IMR-90 (cell line): ENCODE data around the gene MAP10. TPM values are rescaled to one million over a fixed set of nuclear protein-coding genes. Genes with fewer than 3 reads are reported as not detected.

Source experiments
- ATAC-seq: fragments of 200-7000 bp; cut with Tn5 transposase; 2 replicates; pipeline ENCODE4 v1.9.1; 2020; ENCODE audit warnings: low read depth, mild to moderate bottlenecking, moderate library complexity
- BruUV-seq: library from RNA; stranded (reverse); fragments of 400-500 nt; replicated peaks from 2 replicates; lab custom pipeline; 2021; lab: Mats Ljungman, UMichigan
- CTCF ChIA-PET: fragments of 300-600 bp; formaldehyde crosslinking; extraction: SDS; loops from one replicate; lab custom pipeline; 2021; ENCODE audit warnings: antibody characterized with exemption; lab: Yijun Ruan, JAX
- POLR2A ChIA-PET: fragments of 300-600 bp; sonication (Branson Sonifier 250); formaldehyde crosslinking; loops from one replicate; lab custom pipeline; 2022; ENCODE audit warnings: antibody characterized with exemption; ENCODE audit not compliant: unreplicated experiment; lab: Charles Lee
- DNase-seq: peaks from one replicate; pipeline ENCODE4 v3.0.0; 2013
- H2AFZ ChIP-seq: replicated peaks from 2 replicates; pipeline ENCODE3; 2013; ENCODE audit warnings: low read length, mild to moderate bottlenecking; ENCODE audit not compliant: poor library complexity
- H2AK5ac ChIP-seq: 2 replicates; pipeline ENCODE4 v1.6.1; 2013; ENCODE audit warnings: low read depth, low read length, inconsistent platforms
- H2AK9ac ChIP-seq: replicated peaks from 2 replicates; pipeline ENCODE3; 2013; ENCODE audit warnings: mild to moderate bottlenecking, low read depth, low read length, moderate library complexity; ENCODE audit not compliant: poor library complexity
- H2BK120ac ChIP-seq: 2 replicates; pipeline ENCODE4 v1.6.1; 2013; ENCODE audit warnings: low read depth, low read length, inconsistent platforms
- H2BK15ac ChIP-seq: 3 replicates; pipeline ENCODE4 v1.6.1; 2013; ENCODE audit warnings: low read depth, low read length, inconsistent platforms
- H2BK20ac ChIP-seq: 2 replicates; pipeline ENCODE4 v1.6.1; 2013; ENCODE audit warnings: low read depth, mild to moderate bottlenecking, inconsistent platforms, low read length, moderate library complexity
- H2BK5ac ChIP-seq: 2 replicates; pipeline ENCODE4 v1.6.1; 2013; ENCODE audit warnings: mild to moderate bottlenecking, low read depth, low read length, inconsistent platforms; ENCODE audit not compliant: poor library complexity, severe bottlenecking
- H3K14ac ChIP-seq: replicated peaks from 2 replicates; pipeline ENCODE4 v1.6.1; 2013; ENCODE audit warnings: low read depth, low read length, inconsistent platforms
- H3K18ac ChIP-seq: 2 replicates; pipeline ENCODE4 v1.6.1; 2013; ENCODE audit warnings: low read depth, low read length, control low read depth
- H3K23ac ChIP-seq: 2 replicates; pipeline ENCODE4 v1.6.1; 2013; ENCODE audit warnings: low read depth, low read length, inconsistent platforms
- H3K27ac ChIP-seq: 2 replicates; pipeline ENCODE4 v1.5.1; 2013; ENCODE audit warnings: mild to moderate bottlenecking, control low read depth, low read length; ENCODE audit not compliant: insufficient read depth
- H3K27me3 ChIP-seq: 2 replicates; pipeline ENCODE4 v1.6.1; 2013; ENCODE audit warnings: low read length; ENCODE audit not compliant: control insufficient read depth, insufficient read depth
- H3K36me3 ChIP-seq: 2 replicates; pipeline ENCODE4 v1.6.1; 2013; ENCODE audit warnings: low read length, mixed read lengths; ENCODE audit not compliant: control insufficient read depth, insufficient read depth
- H3K4ac ChIP-seq: 2 replicates; pipeline ENCODE4 v1.6.1; 2013; ENCODE audit warnings: low read depth, low read length, inconsistent platforms
- H3K4me1 ChIP-seq: 2 replicates; pipeline ENCODE4 v1.6.1; 2013; ENCODE audit warnings: low read length, mixed read lengths; ENCODE audit not compliant: control insufficient read depth, insufficient read depth
- H3K4me2 ChIP-seq: 2 replicates; pipeline ENCODE4 v1.6.1; 2013; ENCODE audit warnings: low read depth, mild to moderate bottlenecking, control low read depth, low read length, moderate library complexity
- H3K4me3 ChIP-seq: 2 replicates; pipeline ENCODE4 v1.5.1; 2013; ENCODE audit warnings: low read depth, mild to moderate bottlenecking, control low read depth, low read length, moderate library complexity; ENCODE audit not compliant: insufficient read depth
- H3K56ac ChIP-seq: 2 replicates; pipeline ENCODE4 v1.6.1; 2013; ENCODE audit warnings: low read length, inconsistent platforms; ENCODE audit not compliant: insufficient read depth; ENCODE audit errors: extremely low read depth
- H3K79me1 ChIP-seq, 2 experiments: 2 replicates each; pipeline ENCODE4 v1.6.1; 2013; ENCODE audit warnings: low read length in 2 of 2, inconsistent platforms in 1 of 2, low read depth in 1 of 2
- H3K9ac ChIP-seq: 2 replicates; pipeline ENCODE4 v1.6.1; 2013; ENCODE audit warnings: low read depth, low read length, control low read depth
- H3K9me1 ChIP-seq: 2 replicates; pipeline ENCODE4 v1.6.1; 2013; ENCODE audit warnings: low read length, inconsistent platforms; ENCODE audit not compliant: insufficient read depth
- H3K9me3 ChIP-seq: 2 replicates; pipeline ENCODE4 v1.6.1; 2013; ENCODE audit warnings: low read length; ENCODE audit not compliant: control insufficient read depth, insufficient read depth
- H4K20me1 ChIP-seq: 2 replicates; pipeline ENCODE4 v1.6.1; 2013; ENCODE audit warnings: low read length, inconsistent platforms; ENCODE audit not compliant: insufficient read depth
- H4K5ac ChIP-seq: 2 replicates; pipeline ENCODE4 v1.6.1; 2013; ENCODE audit warnings: mild to moderate bottlenecking, low read depth, low read length, control low read depth
- H4K8ac ChIP-seq, 2 experiments: 2 replicates each; pipeline ENCODE4 v1.6.1; 2013; ENCODE audit warnings: low read depth in 2 of 2, low read length in 2 of 2, control low read depth in 1 of 2, inconsistent platforms in 1 of 2
- H4K91ac ChIP-seq: 2 replicates; pipeline ENCODE4 v1.6.1; 2013; ENCODE audit warnings: low read depth, low read length, inconsistent platforms; ENCODE audit not compliant: insufficient read depth
- BHLHE40 ChIP-seq: fragments of 150-350 bp; IDR thresholded peaks from 2 replicates; pipeline ENCODE4 v1.6.1; 2016; ENCODE audit warnings: mild to moderate bottlenecking, low read depth, low read length
- CEBPB ChIP-seq: IDR thresholded peaks from 2 replicates; pipeline ENCODE4 v1.6.1; 2012; ENCODE audit warnings: low read depth, low read length, improper control_type of control experiment
- ELK1 ChIP-seq: fragments of 150-350 bp; IDR thresholded peaks from 2 replicates; pipeline ENCODE4 v1.6.1; 2016; ENCODE audit warnings: low read depth, mild to moderate bottlenecking, low read length, moderate library complexity, borderline replicate concordance
- RAD21 ChIP-seq: IDR thresholded peaks from 2 replicates; pipeline ENCODE4 v1.6.1; 2012; ENCODE audit warnings: low read length, improper control_type of control experiment
- WGBS, 2 experiments: methylation state at CpG; one replicate each; pipeline versions ENCODE4 v1.1.5 to v1.1.7; 2013; ENCODE audit warnings: missing lambda C conversion rate in 2 of 2; ENCODE audit not compliant: insufficient read length in 1 of 2; ENCODE audit errors: extremely low coverage in 2 of 2; 5-methylcytosine and 5-hydroxymethylcytosine counted together
- dilution Hi-C: fragments of 300-500 bp; cut with HindIII; formaldehyde crosslinking; loops from one replicate; pipeline ENCODE4 v1.14.3; 2018; ENCODE audit warnings: low sequenced_read_pairs; ENCODE audit not compliant: unreplicated experiment
- in situ Hi-C: fragments of 300-500 bp; cut with MboI; formaldehyde crosslinking; loops from 3 replicates; pipeline ENCODE4 v1.14.3; 2019; ENCODE audit warnings: low sequenced_read_pairs, inconsistent platforms, mixed read lengths
- intact Hi-C: fragments of 100-400 bp; cut with micrococcal nuclease; formaldehyde crosslinking; loops from 2 replicates; pipeline ENCODE4 v1.10.0; 2022
- polyA plus RNA-seq, 3 experiments: library from polyadenylated mRNA; depleted of rRNA; stranded (reverse); fragments of >200 nt; gene quantifications; 2 replicates each; pipeline ENCODE4 v1.2.3, GENCODE V29; 2012; ENCODE audit warnings: low replicate concordance in 1 of 3
- total RNA-seq: library from RNA; depleted of rRNA; stranded (reverse); fragments of >200 nt; gene quantifications from 2 replicates; pipeline ENCODE4 v1.2.3, GENCODE V29; 2012

Gene MAP10
- total and polyA plus RNA-seq, 2 of the 4 experiments (the other 2 are of a cell fraction), result 1.0 to 1.1 TPM

GRCh38 chr1:232822530-232822929 is 17.3 kb downstream of the MAP10 start:
- DNase-seq (no peak), ATAC-seq (no peak)
- no TSS peak for BruUV-seq
- no peak overlapping the region for H3K4ac ChIP-seq
- no peak overlapping the region for H2AFZ ChIP-seq
- CTCF ChIA-PET, result no interaction called here
- no peak overlapping the region for H2AK5ac ChIP-seq
- no peak overlapping the region for H3K56ac ChIP-seq
- H2BK20ac ChIP-seq, result no peak overlapping the region
- H3K23ac ChIP-seq, result no peak overlapping the region
- no peaks in the 10 kb centered on the region for H4K20me1 ChIP-seq
- no peak overlapping the region for H2BK5ac ChIP-seq
- no peaks in the 10 kb centered on the region for H3K4me1 ChIP-seq
- no peak overlapping the region for H2BK120ac ChIP-seq
- H3K4me3 ChIP-seq, result no peak overlapping the region
- H2BK15ac ChIP-seq, result no peak overlapping the region
- no peak overlapping the region for H3K27ac ChIP-seq
- no peak overlapping the region for H4K8ac ChIP-seq
- no peak for TF ChIP-seq RAD21
- no peak for TF ChIP-seq BHLHE40
- TF ChIP-seq CEBPB, result no peak
- TF ChIP-seq ELK1, result no peak
- H3K79me1 ChIP-seq, result no peaks in the 10 kb centered on the region
- no peak overlapping the region for H3K9ac ChIP-seq
- H3K9me3 ChIP-seq, result no peaks in the 10 kb centered on the region
- H3K27me3 ChIP-seq, result no peaks in the 10 kb centered on the region
- no peak overlapping the region for H4K5ac ChIP-seq
- no peak overlapping the region for H3K4me2 ChIP-seq
- no peak overlapping the region for H2AK9ac ChIP-seq
- H3K36me3 ChIP-seq, result no peaks in the 10 kb centered on the region
- H4K91ac ChIP-seq, result no peak overlapping the region
- no CpG with 5 or more reads among the region's 2 CpGs for whole genome bisulfite sequencing, 2 experiments
- intact Hi-C loops, result no loop called here
- dilution Hi-C loops, result no loop called here
- no peak overlapping the region for H3K14ac ChIP-seq
- no peak overlapping the region for H3K18ac ChIP-seq
- no peaks in the 10 kb centered on the region for H3K9me1 ChIP-seq
- in situ Hi-C loops, result no loop called here
- POLR2A ChIA-PET, result no interaction called here
